ENCODE measurements around the gene NUBP2.

NUBP2 gene

DNA sequence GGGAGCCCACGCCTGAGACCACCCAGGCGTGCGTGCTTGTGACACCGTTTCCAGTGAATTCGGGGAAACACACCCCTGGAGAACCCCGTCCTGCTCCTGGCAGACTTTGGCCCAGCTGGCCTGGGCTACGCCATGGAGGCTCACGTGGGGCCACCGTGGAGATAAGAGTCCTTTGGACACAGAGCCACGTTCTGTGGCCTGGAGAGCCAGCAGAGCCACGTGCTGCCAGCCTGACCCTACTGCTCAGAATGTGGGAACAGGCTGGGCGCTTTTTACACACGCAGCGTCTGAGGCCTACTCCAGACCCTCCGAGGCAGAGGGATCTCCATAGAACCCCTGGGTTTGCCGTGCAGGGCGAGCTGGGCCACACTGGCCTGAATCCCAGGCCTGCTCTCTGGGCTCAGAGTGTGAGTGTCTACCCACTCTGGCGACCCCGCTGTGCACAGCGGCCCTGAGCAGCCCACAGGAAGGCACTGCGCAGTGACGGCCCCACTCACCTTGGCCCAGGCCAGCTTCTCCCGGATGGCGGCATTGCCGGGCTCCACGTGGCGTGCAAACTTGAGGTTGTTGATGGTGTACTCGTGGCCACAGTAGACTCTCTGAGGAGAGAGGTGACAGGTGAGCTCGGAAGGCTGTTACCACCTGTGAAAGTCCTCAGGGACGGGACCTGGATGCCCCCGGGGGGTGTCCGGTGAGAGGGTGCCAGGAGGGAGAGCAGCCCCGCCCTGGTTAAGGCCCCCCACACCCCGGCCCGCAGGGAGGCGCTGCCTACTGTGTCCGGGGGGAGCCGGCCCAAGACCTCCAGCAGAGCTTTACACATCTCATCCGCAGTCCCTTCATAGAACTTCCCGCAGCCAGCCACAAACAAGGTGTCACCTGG, 33.9 kb downstream of the NUBP2 start:
- TF ChIP-seq, protein P1, sequence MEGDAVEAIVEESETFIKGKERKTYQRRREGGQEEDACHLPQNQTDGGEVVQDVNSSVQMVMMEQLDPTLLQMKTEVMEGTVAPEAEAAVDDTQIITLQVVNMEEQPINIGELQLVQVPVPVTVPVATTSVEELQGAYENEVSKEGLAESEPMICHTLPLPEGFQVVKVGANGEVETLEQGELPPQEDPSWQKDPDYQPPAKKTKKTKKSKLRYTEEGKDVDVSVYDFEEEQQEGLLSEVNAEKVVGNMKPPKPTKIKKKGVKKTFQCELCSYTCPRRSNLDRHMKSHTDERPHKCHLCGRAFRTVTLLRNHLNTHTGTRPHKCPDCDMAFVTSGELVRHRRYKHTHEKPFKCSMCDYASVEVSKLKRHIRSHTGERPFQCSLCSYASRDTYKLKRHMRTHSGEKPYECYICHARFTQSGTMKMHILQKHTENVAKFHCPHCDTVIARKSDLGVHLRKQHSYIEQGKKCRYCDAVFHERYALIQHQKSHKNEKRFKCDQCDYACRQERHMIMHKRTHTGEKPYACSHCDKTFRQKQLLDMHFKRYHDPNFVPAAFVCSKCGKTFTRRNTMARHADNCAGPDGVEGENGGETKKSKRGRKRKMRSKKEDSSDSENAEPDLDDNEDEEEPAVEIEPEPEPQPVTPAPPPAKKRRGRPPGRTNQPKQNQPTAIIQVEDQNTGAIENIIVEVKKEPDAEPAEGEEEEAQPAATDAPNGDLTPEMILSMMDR (IDR thresholded peaks at IDR 0.05; ENCODE audit: low read depth, low read length), result no peak
- no peak overlapping the region for H3K4me3 ChIP-seq (ENCODE audit: low read depth, low read length)

DNA sequence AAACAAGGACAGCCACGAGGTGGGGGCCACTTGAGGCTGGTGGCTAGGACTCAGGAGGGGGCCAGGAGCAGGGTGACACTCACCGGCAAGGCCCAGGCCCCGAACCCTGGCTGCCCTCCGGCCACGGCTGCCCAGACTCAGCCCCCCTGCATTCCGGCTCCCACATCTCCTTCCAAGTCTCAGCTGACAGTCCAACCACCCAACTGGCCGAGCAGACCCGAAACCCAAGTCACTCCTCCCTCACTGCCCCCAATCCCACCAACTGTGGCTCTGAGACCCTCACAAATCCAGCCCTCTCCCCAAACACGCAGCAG, 34.5 kb downstream of the NUBP2 start:
- H3K4me3 ChIP-seq (ENCODE audit: low read depth, low read length), result no peak overlapping the region
- TF ChIP-seq, protein P1 (IDR thresholded peaks at IDR 0.05; ENCODE audit: low read depth, low read length), result no peak

- H3K4me3 ChIP-seq (ENCODE audit: low read depth, low read length), result no peak overlapping the region
- TF ChIP-seq, protein P1 (IDR thresholded peaks at IDR 0.05; ENCODE audit: low read depth, low read length), result no peak
Measured at GRCh38 chr16:1817716-1818115, 35.0 kb downstream of the NUBP2 start.

DNA sequence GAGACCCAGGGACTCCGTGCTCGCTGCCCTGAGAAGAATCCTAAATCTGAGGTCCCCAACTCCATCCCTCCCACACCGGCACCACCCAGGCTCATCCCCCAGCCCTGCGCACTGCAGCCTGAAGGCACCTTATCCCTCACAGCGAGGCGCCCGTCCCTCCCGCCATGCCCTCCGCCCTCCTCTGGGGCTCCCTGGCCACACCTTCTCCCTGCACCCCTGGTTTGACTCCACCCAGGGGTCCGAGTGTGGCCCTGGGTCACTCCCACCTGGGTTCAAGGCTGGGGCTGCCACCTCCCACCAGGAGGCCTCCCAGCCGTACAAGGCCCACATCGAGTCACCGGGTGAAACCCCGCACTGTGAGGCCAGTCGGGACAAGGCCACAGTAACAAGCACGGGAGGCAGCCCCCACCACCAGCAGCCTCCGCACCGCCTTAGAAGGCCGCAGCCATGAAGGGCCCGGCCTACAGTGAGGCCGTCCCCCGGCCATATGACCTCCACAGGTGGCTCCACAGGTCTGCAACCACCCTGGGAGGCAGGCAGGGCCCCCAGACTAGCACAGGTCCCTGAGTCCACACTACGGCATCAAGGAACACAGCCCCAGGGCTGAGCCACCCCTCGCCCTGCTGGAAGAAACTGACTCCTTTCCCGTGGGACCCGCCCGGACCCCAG, 35.6 kb downstream of the NUBP2 start:
- TF ChIP-seq, protein P1 (IDR thresholded peaks at IDR 0.05; ENCODE audit: low read depth, low read length), result no peak
- H3K4me3 ChIP-seq (ENCODE audit: low read depth, low read length), result no peak overlapping the region

DNA sequence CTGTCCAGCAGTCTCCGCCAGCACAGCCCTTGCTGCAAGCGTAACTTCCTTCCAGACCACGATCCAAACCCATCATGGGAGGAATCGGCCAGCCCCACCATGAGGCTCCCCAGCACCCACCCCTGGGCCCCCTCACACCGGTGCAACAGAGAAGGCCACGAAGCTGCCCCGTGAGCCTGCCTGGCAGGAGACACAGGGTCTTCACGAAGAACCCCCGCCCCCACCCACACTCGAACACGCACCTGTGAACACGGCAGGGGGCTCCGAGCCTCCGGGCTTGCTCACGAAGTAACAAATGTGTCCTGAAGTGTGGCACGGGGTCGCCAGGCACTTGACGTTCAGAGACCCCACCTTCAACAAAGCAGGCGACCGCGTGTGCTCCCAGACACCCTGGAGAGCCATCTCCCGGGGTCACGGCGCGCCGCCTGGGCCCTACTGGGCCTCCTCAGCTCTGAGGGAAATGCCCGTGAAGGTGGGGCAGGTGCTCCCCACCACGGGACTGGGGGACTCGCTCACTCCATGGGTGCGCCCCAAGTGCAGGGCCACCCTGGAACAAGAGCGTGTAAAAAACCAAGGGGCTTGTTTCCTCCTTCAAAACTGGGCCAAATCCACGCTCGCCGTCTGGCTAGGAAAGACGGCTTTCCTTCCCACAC, 36.2 kb downstream of the NUBP2 start:
- TF ChIP-seq, protein P1 (IDR thresholded peaks at IDR 0.05; ENCODE audit: low read depth, low read length), result no peak

GRCh38 chr16:1819611-1820010, 36.9 kb downstream of the NUBP2 start:
- TF ChIP-seq, protein P1 (IDR thresholded peaks at IDR 0.05; ENCODE audit: low read depth, low read length), result no peak
- H3K4me3 ChIP-seq (ENCODE audit: low read depth, low read length), result no peak overlapping the region

More for the DNA sequence above, 36.2 kb downstream of the NUBP2 start:
- no peak overlapping the region for H3K4me3 ChIP-seq (ENCODE audit: low read depth, low read length)

All from WI38 (cell line).